Measurements from ENCODE around the gene CFL2.

DNA sequence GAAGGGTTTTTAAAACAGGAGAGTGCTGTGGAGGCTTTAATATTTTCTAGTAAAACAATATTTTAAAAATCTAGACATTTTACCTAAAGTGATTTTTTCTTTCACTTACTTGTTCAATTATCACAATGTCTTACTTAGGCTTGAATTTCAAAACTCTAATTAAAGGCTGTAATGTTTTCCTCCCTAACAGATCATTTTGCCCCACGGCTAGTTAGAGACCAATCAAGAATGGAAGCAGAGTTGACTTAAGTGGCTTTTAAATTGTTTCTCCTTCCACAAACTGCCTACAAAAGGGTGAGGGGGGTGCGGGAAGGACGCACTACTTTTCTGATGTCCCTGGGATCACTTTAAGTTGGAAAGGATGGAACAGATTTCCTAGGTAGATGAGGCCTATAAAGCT is 9.5 kb upstream of the CFL2 start:
- TF ChIP-seq EP300 (IDR thresholded peaks at IDR 0.05) (no peak), CTCF (IDR thresholded peaks at IDR 0.05) (no peak), POLR2AphosphoS5 (IDR thresholded peaks at IDR 0.05) (no peak), POLR2A (IDR thresholded peaks at IDR 0.05) (no peak)

All from gastroesophageal sphincter (tissue), 3 donors.